SK-N-SH (cell line): ENCODE measurements around the gene VASH2. TPM values are rescaled to one million over a fixed set of nuclear protein-coding genes. Genes with fewer than 3 reads are reported as not detected.

ENCODE experiments used
- CTCF ChIA-PET: fragments of 300-600, 350-600 bp; formaldehyde crosslinking; extraction: SDS; loops from one replicate; lab custom pipeline; 2021; lab: Yijun Ruan, JAX
- POLR2A ChIA-PET: fragments of 350-600 bp; sonication (Branson Sonifier 250); formaldehyde crosslinking; extraction: SDS; loops from one replicate; lab custom pipeline; 2020; ENCODE audit warnings: antibody characterized with exemption, inconsistent platforms; lab: Yijun Ruan, JAX
- DNase-seq: peaks from one replicate; pipeline ENCODE4 v3.0.0; 2012
- H2AFZ ChIP-seq: fragments of 200-600 bp; sonication (generic); 2 replicates; pipeline ENCODE4 v1.8.1; 2016; ENCODE audit warnings: antibody characterized with exemption, mild to moderate bottlenecking, low read depth
- H3F3A ChIP-seq: fragments of 200-600 bp; sonication (generic); replicated peaks from 2 replicates; pipeline ENCODE3; 2016; ENCODE audit warnings: antibody characterized with exemption, mild to moderate bottlenecking; ENCODE audit not compliant: insufficient read depth
- H3K27ac ChIP-seq, 2 experiments: fragments of 200-500 bp in 1 of 2; fragments of 200-600 bp in 1 of 2; sonication (Bioruptor generic) in 1 of 2; sonication (generic), shearing (Covaris generic) in 1 of 2; 2 replicates each; pipeline versions ENCODE4 v1.5.1 to v1.6.1; 2014 to 2016; ENCODE audit warnings: low read depth in 2 of 2, inconsistent platforms in 1 of 2, low read length in 1 of 2, mild to moderate bottlenecking in 1 of 2, mixed read lengths in 1 of 2
- H3K27me3 ChIP-seq: fragments of 200-600 bp; sonication (generic), shearing (Covaris generic); 2 replicates; pipeline ENCODE4 v1.6.1; 2016; ENCODE audit warnings: mixed run types; ENCODE audit not compliant: insufficient read depth
- H3K36me3 ChIP-seq, 2 experiments: fragments of 200-500 bp in 1 of 2; fragments of 200-600 bp in 1 of 2; sonication (Bioruptor generic) in 1 of 2; sonication (generic) in 1 of 2; replicated peaks in 1 of 2; 2 replicates each; pipeline versions ENCODE3 to v1.5.1; 2014 to 2016; ENCODE audit warnings: low read length in 1 of 2, mild to moderate bottlenecking in 1 of 2; ENCODE audit not compliant: insufficient read depth in 2 of 2, control insufficient read depth in 1 of 2
- H3K4me1 ChIP-seq, 2 experiments: fragments of 200-500 bp in 1 of 2; fragments of 200-600 bp in 1 of 2; sonication (Bioruptor generic) in 1 of 2; sonication (generic), shearing (Covaris generic) in 1 of 2; 2 replicates each; pipeline versions ENCODE4 v1.5.1 to v1.6.1; 2014 to 2016; ENCODE audit warnings: low read depth in 1 of 2, low read length in 1 of 2, mixed run types in 1 of 2; ENCODE audit not compliant: insufficient read depth in 2 of 2, control insufficient read depth in 1 of 2
- H3K4me2 ChIP-seq: fragments of 200-600 bp; sonication (generic), shearing (Covaris generic); 2 replicates; pipeline ENCODE4 v1.6.1; 2017; ENCODE audit warnings: mixed run types
- H3K4me3 ChIP-seq, 2 experiments: fragments of 200-500 bp in 1 of 2; fragments of 200-600 bp in 1 of 2; sonication (Bioruptor generic) in 1 of 2; sonication (generic), shearing (Covaris generic) in 1 of 2; 2 replicates each; pipeline versions ENCODE4 v1.5.1 to v1.8.1; 2014 to 2016; ENCODE audit warnings: low read depth in 2 of 2, inconsistent platforms in 1 of 2, low read length in 1 of 2, mild to moderate bottlenecking in 1 of 2, mixed read lengths in 1 of 2, moderate library complexity in 1 of 2
- H3K79me2 ChIP-seq: fragments of 200-600 bp; sonication (generic); 2 replicates; pipeline ENCODE4 v1.8.1; 2017; ENCODE audit warnings: mild to moderate bottlenecking; ENCODE audit not compliant: insufficient read depth
- H3K9ac ChIP-seq: fragments of 200-600 bp; sonication (generic); 2 replicates; pipeline ENCODE4 v1.6.1; 2017; ENCODE audit warnings: mixed run types
- H3K9me2 ChIP-seq: fragments of 200-600 bp; sonication (generic); 2 replicates; pipeline ENCODE4 v1.6.1; 2017; ENCODE audit warnings: mixed run types
- H3K9me3 ChIP-seq: fragments of 200-600 bp; sonication (generic); 2 replicates; pipeline ENCODE4 v1.6.1; 2017; ENCODE audit warnings: mixed run types, mild to moderate bottlenecking, moderate library complexity
- H4K20me1 ChIP-seq: fragments of 200-600 bp; sonication (generic); 2 replicates; pipeline ENCODE4 v1.6.1; 2017; ENCODE audit warnings: mild to moderate bottlenecking, mixed run types; ENCODE audit not compliant: insufficient read depth
- CHD2 ChIP-seq: fragments of 150-350 bp; IDR thresholded peaks from 2 replicates; pipeline ENCODE4 v1.6.1; 2018; ENCODE audit warnings: low read length; ENCODE audit not compliant: partially characterized antibody
- ELF1 ChIP-seq: IDR thresholded peaks from 2 replicates; pipeline ENCODE4 v1.4.0; 2012
- EP300 ChIP-seq, 2 experiments: IDR thresholded peaks; 2 replicates each; pipeline versions ENCODE4 v1.4.0 to v1.6.1; 2012; ENCODE audit warnings: borderline replicate concordance in 1 of 2, low read depth in 1 of 2, low read length in 1 of 2
- EZH2phosphoT487 ChIP-seq: fragments of 200-600 bp; sonication (generic); IDR thresholded peaks from 2 replicates; pipeline ENCODE4 v1.6.1; 2017; ENCODE audit warnings: low read depth, mixed run types, mild to moderate bottlenecking, antibody characterized with exemption, moderate library complexity, borderline replicate concordance
- FOXM1 ChIP-seq: IDR thresholded peaks from 2 replicates; pipeline ENCODE4 v1.4.0; 2012; ENCODE audit warnings: low read depth, mild to moderate bottlenecking
- GATA2 ChIP-seq: sonication (generic); formaldehyde crosslinking; IDR thresholded peaks from 2 replicates; pipeline ENCODE4 v1.5.0; 2020; ENCODE audit warnings: mild to moderate bottlenecking, missing genetic modification reagents
- JUND ChIP-seq: IDR thresholded peaks from 2 replicates; pipeline ENCODE4 v1.4.0; 2012
- MXI1 ChIP-seq: IDR thresholded peaks from 2 replicates; pipeline ENCODE4 v1.6.1; 2012; ENCODE audit warnings: mild to moderate bottlenecking, low read depth, low read length, improper control_type of control experiment
- NFIC ChIP-seq: IDR thresholded peaks from 2 replicates; pipeline ENCODE4 v1.4.0; 2012; ENCODE audit warnings: borderline replicate concordance
- NRF1 ChIP-seq: IDR thresholded peaks from 2 replicates; pipeline ENCODE4 v1.6.1; 2012; ENCODE audit warnings: low read depth, mild to moderate bottlenecking, low read length
- RXRA ChIP-seq: IDR thresholded peaks from 2 replicates; pipeline ENCODE4 v1.4.0; 2012; ENCODE audit warnings: low read depth, mild to moderate bottlenecking, borderline replicate concordance
- WGBS: methylation state at CpG from one replicate; pipeline ENCODE4 v1.1.6; 2017; ENCODE audit warnings: low lambda C conversion rate; 5-methylcytosine and 5-hydroxymethylcytosine counted together
- polyA plus RNA-seq, 3 experiments: library from polyadenylated mRNA; depleted of rRNA; stranded (reverse); fragments of >200 nt; gene quantifications; 2 replicates each; pipeline ENCODE4 v1.2.3, GENCODE V29; 2012
- TF ChIP-seq, protein P1 (sequence below): IDR thresholded peaks from 2 replicates; pipeline ENCODE4 v1.4.0; 2012; ENCODE audit warnings: low read depth, borderline replicate concordance
- TF ChIP-seq, protein P2 (sequence below): IDR thresholded peaks from 2 replicates; pipeline ENCODE4 v1.4.0; 2012; ENCODE audit warnings: low read depth, borderline replicate concordance
- TF ChIP-seq, protein P3 (sequence below): IDR thresholded peaks from 2 replicates; pipeline ENCODE4 v1.6.1; 2012; ENCODE audit warnings: mild to moderate bottlenecking, low read depth, low read length, moderate library complexity
- TF ChIP-seq, protein P4 (sequence below): fragments of 150-350 bp; IDR thresholded peaks from 2 replicates; pipeline ENCODE4 v1.6.1; 2017; ENCODE audit warnings: antibody characterized with exemption, low read length, low read depth, borderline replicate concordance

VASH2 gene
- polyA plus RNA-seq, 1 of the 3 experiments (the other 2 are of a cell fraction) = 0.41 TPM

DNA sequence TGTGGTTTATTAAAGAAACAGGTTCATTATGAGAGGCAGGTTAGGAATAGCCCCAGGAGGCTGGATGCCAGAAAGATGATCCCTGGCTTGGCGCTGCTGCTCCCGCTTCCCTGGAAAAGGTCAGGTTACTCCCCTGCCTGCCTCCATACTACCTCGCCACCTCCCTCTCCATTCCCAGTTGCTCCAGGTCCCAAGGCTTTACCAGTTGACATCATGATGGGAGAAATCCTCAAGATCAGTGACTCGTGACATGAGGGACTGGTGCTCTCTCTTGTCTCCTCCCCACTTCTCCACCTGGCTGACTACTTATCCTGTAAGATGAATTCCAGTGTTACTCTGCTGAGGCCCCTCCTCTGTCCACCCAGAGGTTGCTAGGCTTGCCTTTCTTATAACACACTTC, 19.7 kb downstream of the VASH2 start:
- no peaks in the 10 kb centered on the region for H3F3A ChIP-seq
- ChIA-PET POLR2A (no interaction called here), CTCF (no interaction called here)
- H4K20me1 ChIP-seq = no peaks in the 10 kb centered on the region
- H3K27me3 ChIP-seq = no peaks in the 10 kb centered on the region
- no peaks in the 10 kb centered on the region for H3K36me3 ChIP-seq
- no peak overlapping the region for H3K9ac ChIP-seq
- H3K79me2 ChIP-seq = no peaks in the 10 kb centered on the region
- H3K9me2 ChIP-seq = no peaks in the 10 kb centered on the region
- no peak overlapping the region for H2AFZ ChIP-seq
- no peaks in the 10 kb centered on the region for H3K9me3 ChIP-seq
- no peak overlapping the region for H3K4me2 ChIP-seq
- no peak overlapping the region for H3K27ac ChIP-seq
- TF ChIP-seq NRF1 = no peak
- TF ChIP-seq, protein P1, sequence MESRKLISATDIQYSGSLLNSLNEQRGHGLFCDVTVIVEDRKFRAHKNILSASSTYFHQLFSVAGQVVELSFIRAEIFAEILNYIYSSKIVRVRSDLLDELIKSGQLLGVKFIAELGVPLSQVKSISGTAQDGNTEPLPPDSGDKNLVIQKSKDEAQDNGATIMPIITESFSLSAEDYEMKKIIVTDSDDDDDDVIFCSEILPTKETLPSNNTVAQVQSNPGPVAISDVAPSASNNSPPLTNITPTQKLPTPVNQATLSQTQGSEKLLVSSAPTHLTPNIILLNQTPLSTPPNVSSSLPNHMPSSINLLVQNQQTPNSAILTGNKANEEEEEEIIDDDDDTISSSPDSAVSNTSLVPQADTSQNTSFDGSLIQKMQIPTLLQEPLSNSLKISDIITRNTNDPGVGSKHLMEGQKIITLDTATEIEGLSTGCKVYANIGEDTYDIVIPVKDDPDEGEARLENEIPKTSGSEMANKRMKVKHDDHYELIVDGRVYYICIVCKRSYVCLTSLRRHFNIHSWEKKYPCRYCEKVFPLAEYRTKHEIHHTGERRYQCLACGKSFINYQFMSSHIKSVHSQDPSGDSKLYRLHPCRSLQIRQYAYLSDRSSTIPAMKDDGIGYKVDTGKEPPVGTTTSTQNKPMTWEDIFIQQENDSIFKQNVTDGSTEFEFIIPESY = no peak
- no peak for TF ChIP-seq RXRA
- TF ChIP-seq EZH2phosphoT487 = no peak
- TF ChIP-seq GATA2 = no peak
- TF ChIP-seq FOXM1 = no peak
- no peak for TF ChIP-seq EP300 (IDR thresholded peaks at IDR 0.05; ENCODE audit: borderline replicate concordance in 1 of 2, low read depth in 1 of 2, low read length in 1 of 2)
- TF ChIP-seq, protein P2, sequence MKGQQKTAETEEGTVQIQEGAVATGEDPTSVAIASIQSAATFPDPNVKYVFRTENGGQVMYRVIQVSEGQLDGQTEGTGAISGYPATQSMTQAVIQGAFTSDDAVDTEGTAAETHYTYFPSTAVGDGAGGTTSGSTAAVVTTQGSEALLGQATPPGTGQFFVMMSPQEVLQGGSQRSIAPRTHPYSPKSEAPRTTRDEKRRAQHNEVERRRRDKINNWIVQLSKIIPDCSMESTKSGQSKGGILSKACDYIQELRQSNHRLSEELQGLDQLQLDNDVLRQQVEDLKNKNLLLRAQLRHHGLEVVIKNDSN = no peak
- TF ChIP-seq, protein P3, sequence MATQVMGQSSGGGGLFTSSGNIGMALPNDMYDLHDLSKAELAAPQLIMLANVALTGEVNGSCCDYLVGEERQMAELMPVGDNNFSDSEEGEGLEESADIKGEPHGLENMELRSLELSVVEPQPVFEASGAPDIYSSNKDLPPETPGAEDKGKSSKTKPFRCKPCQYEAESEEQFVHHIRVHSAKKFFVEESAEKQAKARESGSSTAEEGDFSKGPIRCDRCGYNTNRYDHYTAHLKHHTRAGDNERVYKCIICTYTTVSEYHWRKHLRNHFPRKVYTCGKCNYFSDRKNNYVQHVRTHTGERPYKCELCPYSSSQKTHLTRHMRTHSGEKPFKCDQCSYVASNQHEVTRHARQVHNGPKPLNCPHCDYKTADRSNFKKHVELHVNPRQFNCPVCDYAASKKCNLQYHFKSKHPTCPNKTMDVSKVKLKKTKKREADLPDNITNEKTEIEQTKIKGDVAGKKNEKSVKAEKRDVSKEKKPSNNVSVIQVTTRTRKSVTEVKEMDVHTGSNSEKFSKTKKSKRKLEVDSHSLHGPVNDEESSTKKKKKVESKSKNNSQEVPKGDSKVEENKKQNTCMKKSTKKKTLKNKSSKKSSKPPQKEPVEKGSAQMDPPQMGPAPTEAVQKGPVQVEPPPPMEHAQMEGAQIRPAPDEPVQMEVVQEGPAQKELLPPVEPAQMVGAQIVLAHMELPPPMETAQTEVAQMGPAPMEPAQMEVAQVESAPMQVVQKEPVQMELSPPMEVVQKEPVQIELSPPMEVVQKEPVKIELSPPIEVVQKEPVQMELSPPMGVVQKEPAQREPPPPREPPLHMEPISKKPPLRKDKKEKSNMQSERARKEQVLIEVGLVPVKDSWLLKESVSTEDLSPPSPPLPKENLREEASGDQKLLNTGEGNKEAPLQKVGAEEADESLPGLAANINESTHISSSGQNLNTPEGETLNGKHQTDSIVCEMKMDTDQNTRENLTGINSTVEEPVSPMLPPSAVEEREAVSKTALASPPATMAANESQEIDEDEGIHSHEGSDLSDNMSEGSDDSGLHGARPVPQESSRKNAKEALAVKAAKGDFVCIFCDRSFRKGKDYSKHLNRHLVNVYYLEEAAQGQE = no peak
- no peak for TF ChIP-seq MXI1
- no peak for DNase-seq
- H3K4me1 ChIP-seq = peaks cover 0 to 2% of the 10 kb centered on the region in 2 experiments; a peak in 1 of 4 replicates
- 97% methylated on average over 4 of the region's 4 CpGs for WGBS
- no peak overlapping the region for H3K4me3 ChIP-seq

DNA sequence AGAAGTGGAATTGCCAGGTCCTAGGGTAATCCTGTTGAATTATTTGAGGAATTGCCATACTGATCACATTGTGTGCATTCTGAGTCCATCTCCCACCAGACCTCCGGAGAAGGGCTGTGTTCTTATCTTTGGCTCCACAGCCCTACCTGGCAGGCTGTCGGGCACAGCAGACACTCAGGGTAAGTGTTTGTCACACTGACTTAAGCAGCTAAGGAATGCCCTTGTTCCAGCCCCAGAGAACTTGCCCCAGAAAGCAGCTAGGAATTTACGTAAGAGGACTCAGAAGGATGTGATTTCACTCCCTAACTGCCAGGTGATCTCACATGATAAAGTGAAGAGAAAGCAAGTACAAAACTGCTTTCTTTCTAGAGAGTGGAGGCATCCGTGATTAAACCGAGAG, 21.0 kb downstream of the VASH2 start:
- ChIA-PET CTCF (interaction anchor here (0.6 kb wide), 1 partner anchor 10 kb away, joined by 3 read pairs; no protein-coding TSS in a partner anchor), POLR2A (no interaction called here)
- Histone ChIP-seq H3F3A (no peaks in the 10 kb centered on the region), H3K9me3 (no peaks in the 10 kb centered on the region), H3K9me2 (no peaks in the 10 kb centered on the region), H4K20me1 (no peaks in the 10 kb centered on the region), H3K4me2 (no peak overlapping the region), H3K36me3 (no peaks in the 10 kb centered on the region), H2AFZ (no peak overlapping the region), H3K9ac (no peak overlapping the region)
- DNase-seq = no peak
- TF ChIP-seq JUND (no peak), CHD2 (no peak), ELF1 (no peak), NFIC (no peak)
- TF ChIP-seq, protein P4, sequence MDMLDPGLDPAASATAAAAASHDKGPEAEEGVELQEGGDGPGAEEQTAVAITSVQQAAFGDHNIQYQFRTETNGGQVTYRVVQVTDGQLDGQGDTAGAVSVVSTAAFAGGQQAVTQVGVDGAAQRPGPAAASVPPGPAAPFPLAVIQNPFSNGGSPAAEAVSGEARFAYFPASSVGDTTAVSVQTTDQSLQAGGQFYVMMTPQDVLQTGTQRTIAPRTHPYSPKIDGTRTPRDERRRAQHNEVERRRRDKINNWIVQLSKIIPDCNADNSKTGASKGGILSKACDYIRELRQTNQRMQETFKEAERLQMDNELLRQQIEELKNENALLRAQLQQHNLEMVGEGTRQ = no peak
- TF ChIP-seq, protein P2 = no peak
- TF ChIP-seq, all 33 proteins: peak for 0
- Histone ChIP-seq H3K27ac (no peak overlapping the region), H3K4me1 (peaks cover 0 to 2% of the 10 kb centered on the region in 2 experiments; a peak in 1 of 4 replicates), H3K79me2 (no peaks in the 10 kb centered on the region), H3K4me3 (no peak overlapping the region), H3K27me3 (no peaks in the 10 kb centered on the region)
- 90% methylated on average over 5 of the region's 5 CpGs for WGBS
